GM12873 (cell line): ENCODE measurements around the gene CAP2.

Source experiments
- TF ChIP-seq, protein P1 (sequence below): IDR thresholded peaks from 2 replicates; pipeline ENCODE4 v1.5.1; 2012; ENCODE audit warnings: low read depth, mild to moderate bottlenecking, moderate library complexity, low read length, control low read depth; ENCODE audit not compliant: insufficient read depth; ENCODE audit errors: missing control alignments

Gene CAP2

DNA sequence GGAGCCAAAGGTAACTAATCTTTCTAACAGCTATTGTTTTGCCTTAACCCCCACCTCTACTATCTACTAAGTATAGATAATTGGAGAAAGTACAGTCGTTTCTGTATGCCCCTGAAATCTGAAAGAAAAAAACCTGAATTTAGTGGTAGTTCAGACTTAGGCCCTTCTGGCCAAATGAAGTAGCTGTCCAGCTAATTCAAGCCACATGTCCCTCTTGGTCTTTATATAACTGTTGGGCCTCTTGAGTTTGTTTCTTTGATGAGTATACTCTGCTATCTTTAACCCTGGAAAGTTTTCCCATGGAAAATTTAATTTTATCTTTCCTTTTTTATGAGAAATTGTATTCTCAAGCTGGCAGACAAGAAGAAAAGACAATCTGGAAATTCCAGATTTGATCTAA, 133.7 kb downstream of the CAP2 start:
- TF ChIP-seq, protein P1, sequence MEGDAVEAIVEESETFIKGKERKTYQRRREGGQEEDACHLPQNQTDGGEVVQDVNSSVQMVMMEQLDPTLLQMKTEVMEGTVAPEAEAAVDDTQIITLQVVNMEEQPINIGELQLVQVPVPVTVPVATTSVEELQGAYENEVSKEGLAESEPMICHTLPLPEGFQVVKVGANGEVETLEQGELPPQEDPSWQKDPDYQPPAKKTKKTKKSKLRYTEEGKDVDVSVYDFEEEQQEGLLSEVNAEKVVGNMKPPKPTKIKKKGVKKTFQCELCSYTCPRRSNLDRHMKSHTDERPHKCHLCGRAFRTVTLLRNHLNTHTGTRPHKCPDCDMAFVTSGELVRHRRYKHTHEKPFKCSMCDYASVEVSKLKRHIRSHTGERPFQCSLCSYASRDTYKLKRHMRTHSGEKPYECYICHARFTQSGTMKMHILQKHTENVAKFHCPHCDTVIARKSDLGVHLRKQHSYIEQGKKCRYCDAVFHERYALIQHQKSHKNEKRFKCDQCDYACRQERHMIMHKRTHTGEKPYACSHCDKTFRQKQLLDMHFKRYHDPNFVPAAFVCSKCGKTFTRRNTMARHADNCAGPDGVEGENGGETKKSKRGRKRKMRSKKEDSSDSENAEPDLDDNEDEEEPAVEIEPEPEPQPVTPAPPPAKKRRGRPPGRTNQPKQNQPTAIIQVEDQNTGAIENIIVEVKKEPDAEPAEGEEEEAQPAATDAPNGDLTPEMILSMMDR, result no peak

DNA sequence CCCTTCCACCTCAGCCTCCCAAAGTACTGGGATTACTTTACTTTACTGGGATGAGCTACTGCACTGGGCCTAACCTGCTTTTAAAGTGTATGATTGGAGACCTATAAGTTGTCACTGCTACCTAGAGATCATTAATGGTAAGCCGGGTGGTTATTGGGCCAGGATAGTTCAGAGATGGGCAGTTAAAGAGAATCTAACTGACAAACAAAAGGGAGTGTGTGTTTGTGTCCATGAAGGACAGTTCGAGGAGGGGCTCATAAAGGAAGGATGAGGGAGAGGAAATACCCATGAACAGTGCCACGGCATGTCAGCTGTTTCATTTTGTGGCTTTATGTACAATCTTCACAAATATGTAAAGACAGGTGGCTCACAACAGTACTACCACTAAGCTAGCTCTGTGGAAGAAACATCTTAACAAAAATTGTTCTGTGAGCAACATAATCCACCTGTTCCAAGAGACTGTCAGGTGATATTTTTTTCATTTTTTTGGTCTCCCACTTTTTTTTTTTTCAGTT, 137.0 kb downstream of the CAP2 start:
- TF ChIP-seq, protein P1, result no peak

- TF ChIP-seq, protein P1, result no peak
Observed at GRCh38 chr6:17536586-17536985, 143.2 kb downstream of the CAP2 start.

GRCh38 chr6:17542243-17542642, 148.8 kb downstream of the CAP2 start:
- TF ChIP-seq, protein P1, result no peak

GRCh38 chr6:17551383-17551958, 158.1 kb downstream of the CAP2 start:
- TF ChIP-seq, protein P1, result no peak

DNA sequence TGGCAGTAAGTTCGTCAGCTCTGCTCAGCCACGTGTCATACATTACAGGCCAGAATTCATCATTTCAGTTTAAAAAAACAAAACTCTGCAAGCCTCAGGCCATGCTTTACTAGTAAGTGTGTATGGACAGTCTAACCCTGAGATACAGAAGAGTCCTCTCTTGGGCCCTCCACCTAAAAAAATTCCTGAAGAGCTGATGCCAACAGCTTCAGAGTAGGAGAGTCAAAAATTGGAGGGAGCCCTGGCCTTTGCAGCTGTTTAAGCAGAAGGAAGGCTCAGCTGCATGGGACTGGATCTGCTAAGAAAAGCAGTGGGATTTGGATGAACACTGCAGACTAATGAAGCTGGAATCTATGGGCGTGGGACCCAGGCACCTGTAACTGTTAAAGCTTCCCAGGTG, 159.5 kb downstream of the CAP2 start:
- TF ChIP-seq, protein P1, result no peak

- TF ChIP-seq, protein P1, result no peak
Observed at GRCh38 chr6:17556014-17556413, 162.6 kb downstream of the CAP2 start.

DNA sequence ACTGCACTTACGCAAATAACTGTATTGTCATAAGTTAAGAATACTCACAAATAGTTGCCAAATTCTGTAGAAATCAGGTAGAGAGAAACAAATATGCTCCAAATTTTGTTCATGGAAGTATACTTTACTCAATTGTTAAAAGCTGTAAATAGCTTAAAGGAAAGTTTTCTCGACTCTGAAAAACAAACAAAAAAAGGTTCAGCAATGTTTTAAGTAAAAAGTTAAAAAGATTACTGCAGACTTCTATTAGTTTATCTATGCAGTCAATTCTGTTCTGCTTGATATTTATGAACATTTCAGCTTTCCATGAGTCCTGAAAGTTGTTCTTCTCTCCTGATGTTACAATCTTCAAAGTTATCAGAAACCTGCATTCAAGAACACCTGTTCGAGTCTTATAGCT, 169.2 kb downstream of the CAP2 start:
- TF ChIP-seq, protein P1, result no peak
